Omental fat pad (tissue), 4 donors: ENCODE results near the gene GUCY1A2. TPM values are rescaled to one million over a fixed set of nuclear protein-coding genes. Genes with fewer than 3 reads are reported as not detected.

Source experiments
- ATAC-seq: fragments of 150-250 bp; one replicate; pipeline ENCODE4 v1.9.1; 2016; ENCODE audit warnings: mild to moderate bottlenecking, moderate library complexity; ENCODE audit not compliant: low FRiP score
- DNase-seq: peaks from one replicate; pipeline ENCODE4 v3.0.0-alpha.2; 2019; ENCODE audit warnings: low spot score
- CTCF ChIP-seq, 3 donors: fragments of 450-650 bp; IDR thresholded peaks; one replicate each; pipeline ENCODE4 v1.5.1; 2016 to 2017; ENCODE audit warnings: antibody characterized with exemption in 3 of 3, mild to moderate bottlenecking in 3 of 3, moderate library complexity in 2 of 3
- total RNA-seq, 4 donors: library from RNA; depleted of rRNA; stranded (reverse); fragments of >200 nt; gene quantifications; one replicate each; pipeline ENCODE4 v1.1.0, GENCODE V29; 2016

Gene GUCY1A2
- total RNA-seq, 4 donors from 2014 or later: 2.8 to 26.6 (median 5.1) TPM

DNA sequence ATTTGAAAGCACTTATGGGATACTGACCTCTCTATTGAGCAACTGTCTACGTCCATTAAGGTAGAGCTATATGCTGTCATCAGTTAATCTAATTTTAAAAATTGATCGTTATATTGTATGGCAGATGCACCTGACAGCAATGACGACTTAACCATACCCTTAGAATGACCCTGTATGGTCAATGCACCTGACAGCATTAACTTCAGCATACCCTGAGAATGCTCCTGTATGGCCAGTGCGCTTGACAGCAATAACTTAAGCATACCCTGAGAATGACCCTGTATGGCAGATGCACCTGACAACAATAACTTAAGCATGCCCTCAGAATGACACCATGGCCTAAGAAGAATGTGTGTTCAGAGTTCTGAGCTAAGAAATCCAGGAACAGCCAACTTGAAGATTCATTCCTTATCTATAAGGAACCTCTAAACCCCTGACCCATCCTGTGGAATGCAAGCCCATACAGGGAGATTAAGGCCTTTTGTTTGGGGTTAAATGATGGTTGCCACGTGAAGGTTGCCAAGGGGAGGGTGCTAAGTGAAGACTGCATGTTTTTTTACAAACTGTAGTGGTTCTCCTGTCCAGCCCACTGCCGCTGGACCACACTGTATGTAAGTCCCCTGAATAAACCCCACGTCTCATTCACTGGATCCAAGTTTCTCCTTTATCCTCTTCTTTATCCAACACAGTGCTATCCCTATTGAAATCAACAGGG, 138.3 kb downstream of the GUCY1A2 start:
- TF ChIP-seq CTCF (IDR thresholded peaks at IDR 0.05): no peak
- no peak for DNase-seq
- no peak for ATAC-seq

DNA sequence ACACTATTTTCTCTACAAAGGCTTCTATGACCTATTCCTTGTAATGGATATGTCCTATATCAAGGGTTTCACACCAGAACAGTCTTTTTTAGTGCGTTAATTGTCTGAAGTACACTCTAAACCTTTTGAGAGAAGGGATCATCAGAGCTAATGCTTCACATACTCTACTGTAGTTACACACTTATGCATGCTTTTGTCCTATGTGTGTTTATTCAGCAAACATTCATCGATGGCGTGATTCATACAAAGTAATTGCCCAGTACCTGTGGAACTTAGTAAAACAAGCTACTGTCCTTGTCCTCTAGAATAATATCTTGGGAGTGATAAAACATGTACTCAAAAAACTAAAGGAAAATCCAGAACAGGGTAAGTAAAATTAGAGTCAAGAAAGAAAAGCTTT, 139.2 kb downstream of the GUCY1A2 start:
- no peak for TF ChIP-seq CTCF (IDR thresholded peaks at IDR 0.05)
- DNase-seq (no peak), ATAC-seq (no peak)

DNA sequence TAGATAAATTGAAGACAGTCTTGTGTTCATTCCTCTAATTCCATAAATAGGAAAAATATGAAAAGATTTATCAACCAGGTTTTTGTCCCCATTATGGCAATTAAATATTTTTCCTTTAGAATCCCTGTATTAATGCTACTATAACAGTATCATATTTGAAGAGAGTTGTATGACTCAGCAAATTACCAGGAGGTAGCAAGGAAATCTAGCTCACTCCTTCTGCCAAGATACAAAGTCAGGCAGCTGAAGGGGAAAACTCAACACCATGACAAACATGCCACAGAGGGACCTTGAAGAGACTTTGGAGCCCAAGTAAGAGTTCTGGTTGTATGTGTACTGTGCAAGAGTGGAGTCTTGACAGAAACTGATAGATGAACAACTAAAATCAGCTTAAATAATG, 143.3 kb downstream of the GUCY1A2 start:
- ATAC-seq: no peak
- TF ChIP-seq CTCF (IDR thresholded peaks at IDR 0.05): no peak
- no peak for DNase-seq

DNA sequence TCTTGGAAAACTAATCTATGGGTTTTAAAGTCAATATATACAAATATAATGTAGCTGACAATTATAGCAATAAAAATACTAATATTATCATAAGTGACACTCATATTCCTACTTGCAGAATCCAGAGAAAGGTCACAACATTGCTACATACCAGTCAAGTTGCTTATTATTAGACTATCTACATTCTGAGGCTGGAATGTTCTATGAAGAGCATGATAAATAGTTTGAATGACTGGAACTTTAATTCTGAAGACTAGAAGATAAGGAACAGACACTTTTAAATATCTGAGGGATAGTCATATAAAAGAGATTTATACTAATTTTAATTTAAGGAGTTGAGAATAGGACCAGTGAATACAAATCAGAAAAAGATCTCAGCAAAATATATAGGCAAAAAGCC, 146.0 kb downstream of the GUCY1A2 start:
- TF ChIP-seq CTCF (IDR thresholded peaks at IDR 0.05): no peak
- ATAC-seq: no peak
- no peak for DNase-seq

- DNase-seq (no peak), ATAC-seq (no peak)
- TF ChIP-seq CTCF (IDR thresholded peaks at IDR 0.05): no peak
Observed at GRCh38 chr11:106858200-106858599, 160.1 kb downstream of the GUCY1A2 start.

DNA sequence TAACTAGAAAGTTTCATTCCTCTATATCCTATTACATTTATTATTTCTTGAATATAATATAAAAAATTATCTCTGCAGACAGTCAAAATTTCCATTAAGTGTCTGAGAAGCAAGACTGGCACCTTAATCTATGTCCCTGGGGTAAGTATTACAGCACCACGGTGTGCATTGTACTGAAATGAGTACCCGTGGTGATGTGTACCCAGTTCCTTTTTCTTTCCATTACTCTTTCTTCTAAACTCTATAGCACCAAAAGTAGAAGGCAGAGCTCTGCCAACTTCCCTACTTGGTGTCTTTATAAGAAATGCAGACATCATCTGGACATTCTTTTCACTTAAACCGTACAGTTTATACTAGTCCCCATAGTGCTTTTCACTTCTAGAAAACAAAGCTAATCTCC, 161.7 kb downstream of the GUCY1A2 start:
- no peak for ATAC-seq
- DNase-seq: no peak
- TF ChIP-seq CTCF (IDR thresholded peaks at IDR 0.05): no peak

- no peak for TF ChIP-seq CTCF (IDR thresholded peaks at IDR 0.05)
- ATAC-seq (no peak), DNase-seq (no peak)
Observed at GRCh38 chr11:106854429-106854828, 163.8 kb downstream of the GUCY1A2 start.
